ENCODE measurements around the gene KCNQ2. TPM values are rescaled to one million over a fixed set of nuclear protein-coding genes. Genes with fewer than 3 reads are reported as not detected.

The KCNQ2 gene
- total RNA-seq, 1 experiment from 2014 or later = 0.38 TPM

DNA sequence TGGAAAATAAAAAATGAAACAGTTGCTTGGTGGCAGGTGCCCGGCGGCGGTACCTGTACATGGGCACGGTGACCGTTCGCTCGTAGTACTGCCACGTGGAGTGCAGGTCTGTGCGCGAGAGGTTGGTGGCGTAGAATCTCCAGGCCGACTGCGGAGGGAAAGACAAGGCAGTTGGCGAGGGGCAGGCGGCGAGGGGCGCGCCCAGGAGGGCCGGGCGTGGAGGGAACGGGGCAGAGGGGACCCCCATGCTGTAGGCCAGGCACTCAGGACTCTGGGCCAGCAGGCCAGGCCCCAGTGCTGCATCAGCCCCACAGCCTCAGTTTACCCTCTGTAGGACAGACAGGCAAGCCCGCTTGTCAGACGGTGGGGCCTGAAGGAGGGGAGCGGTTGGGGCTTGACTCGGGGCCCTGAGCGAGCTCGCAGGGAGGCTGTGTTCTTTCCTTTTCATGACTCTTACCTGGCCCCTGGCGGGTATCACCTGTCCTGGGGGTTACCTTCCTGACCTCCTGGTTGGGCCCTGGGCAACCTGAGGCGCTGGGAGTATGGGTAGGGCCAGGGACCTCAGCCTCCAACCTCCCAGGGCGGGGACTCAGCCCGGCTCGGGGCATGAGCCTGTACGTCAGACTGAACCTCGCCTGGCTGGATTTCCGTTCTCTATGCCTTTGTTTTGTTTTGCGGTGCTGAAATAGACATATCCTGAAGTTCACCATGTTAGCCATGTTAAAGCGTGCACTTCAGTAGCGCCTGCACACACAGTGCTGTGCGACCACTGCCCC, 38.5 kb downstream of the KCNQ2 start:
- no peak overlapping the region for H3K4me3 Mint-ChIP-seq (ENCODE audit: low read depth, unreplicated experiment)
- DNase-seq = no peak
- no peak overlapping the region for H3K27ac Mint-ChIP-seq (ENCODE audit: unreplicated experiment)
- H3K9me3 Mint-ChIP-seq (ENCODE audit: low read depth, unreplicated experiment) = no peaks in the 10 kb centered on the region
- BruUV-seq (replicated peaks) = no TSS peak
- TF ChIP-seq, protein P1, sequence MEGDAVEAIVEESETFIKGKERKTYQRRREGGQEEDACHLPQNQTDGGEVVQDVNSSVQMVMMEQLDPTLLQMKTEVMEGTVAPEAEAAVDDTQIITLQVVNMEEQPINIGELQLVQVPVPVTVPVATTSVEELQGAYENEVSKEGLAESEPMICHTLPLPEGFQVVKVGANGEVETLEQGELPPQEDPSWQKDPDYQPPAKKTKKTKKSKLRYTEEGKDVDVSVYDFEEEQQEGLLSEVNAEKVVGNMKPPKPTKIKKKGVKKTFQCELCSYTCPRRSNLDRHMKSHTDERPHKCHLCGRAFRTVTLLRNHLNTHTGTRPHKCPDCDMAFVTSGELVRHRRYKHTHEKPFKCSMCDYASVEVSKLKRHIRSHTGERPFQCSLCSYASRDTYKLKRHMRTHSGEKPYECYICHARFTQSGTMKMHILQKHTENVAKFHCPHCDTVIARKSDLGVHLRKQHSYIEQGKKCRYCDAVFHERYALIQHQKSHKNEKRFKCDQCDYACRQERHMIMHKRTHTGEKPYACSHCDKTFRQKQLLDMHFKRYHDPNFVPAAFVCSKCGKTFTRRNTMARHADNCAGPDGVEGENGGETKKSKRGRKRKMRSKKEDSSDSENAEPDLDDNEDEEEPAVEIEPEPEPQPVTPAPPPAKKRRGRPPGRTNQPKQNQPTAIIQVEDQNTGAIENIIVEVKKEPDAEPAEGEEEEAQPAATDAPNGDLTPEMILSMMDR (IDR thresholded peaks at IDR 0.05; ENCODE audit: unreplicated experiment) = no peak
- peaks cover 6% of the 10 kb centered on the region for H3K4me1 Mint-ChIP-seq (ENCODE audit: low read depth, unreplicated experiment)
- intact Hi-C loops (cut with micrococcal nuclease; ENCODE audit: unreplicated experiment) = no loop called here
- CTCF ChIA-PET = no interaction called here
- H3K27me3 Mint-ChIP-seq (ENCODE audit: unreplicated experiment) = peaks cover 78% of the 10 kb centered on the region
- peaks cover 9% of the 10 kb centered on the region for H3K36me3 Mint-ChIP-seq (ENCODE audit: insufficient read depth, unreplicated experiment)

DNA sequence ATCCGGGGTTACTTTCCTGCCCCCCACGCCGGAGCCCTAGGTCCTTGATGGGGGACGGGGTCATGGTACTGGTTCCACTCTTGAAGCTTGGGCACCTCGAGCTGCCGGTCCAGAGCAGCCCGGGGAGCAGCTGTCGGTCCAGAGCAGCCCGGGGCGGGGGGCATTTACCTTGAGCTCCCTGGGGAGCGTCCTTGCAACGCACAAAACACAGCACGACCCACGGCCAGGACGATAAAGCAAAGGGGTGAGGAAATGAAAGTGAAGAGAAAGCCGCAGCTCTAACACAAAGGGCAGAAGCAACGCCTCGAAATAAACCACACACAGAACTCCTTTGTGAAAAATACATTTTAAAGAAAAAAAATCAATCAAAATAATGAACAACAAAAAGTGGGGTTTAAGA, 39.1 kb downstream of the KCNQ2 start:
- CTCF ChIA-PET = interaction anchor here (0.7 kb wide), 1 partner anchor 648 kb away, joined by 3 read pairs; no protein-coding TSS in a partner anchor
- intact Hi-C loops (cut with micrococcal nuclease; ENCODE audit: unreplicated experiment) = no loop called here
- peaks cover 9% of the 10 kb centered on the region for H3K36me3 Mint-ChIP-seq (ENCODE audit: insufficient read depth, unreplicated experiment)

DNA sequence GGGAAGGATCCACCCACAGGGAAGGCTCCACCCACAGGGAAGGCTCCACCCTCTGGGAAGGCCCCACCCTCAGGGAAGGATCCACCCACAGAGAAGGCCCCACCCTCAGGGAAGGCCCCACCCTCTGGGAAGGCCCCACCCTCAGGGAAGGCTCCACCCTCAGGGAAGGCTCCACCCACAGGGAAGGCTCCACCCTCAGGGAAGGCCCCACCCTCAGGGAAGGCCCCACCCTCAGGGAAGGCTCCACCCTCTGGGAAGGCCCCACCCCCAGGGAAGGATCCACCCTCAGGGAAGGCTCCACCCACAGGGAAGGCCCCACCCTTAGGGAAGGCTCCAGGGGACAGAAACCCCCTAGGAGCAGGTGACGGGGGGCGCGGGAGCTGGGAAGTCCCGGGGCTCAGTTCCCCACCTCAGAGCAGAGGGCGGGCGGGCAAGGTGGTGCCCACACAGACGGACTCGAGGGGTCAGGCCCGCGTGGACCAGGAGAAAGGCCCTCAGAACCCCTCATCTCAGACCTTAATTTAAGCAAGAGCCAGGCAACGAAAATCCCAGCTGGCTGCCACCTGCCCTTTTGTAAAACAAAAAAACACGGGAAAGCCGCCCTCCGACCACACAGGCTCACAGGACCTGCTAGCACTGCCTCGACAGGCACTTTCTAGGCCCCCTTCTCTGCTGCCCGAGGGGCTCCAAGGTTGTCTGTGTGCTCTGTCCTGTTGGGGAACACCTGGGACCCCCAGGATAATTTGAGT, 39.7 kb downstream of the KCNQ2 start:
- intact Hi-C loops (cut with micrococcal nuclease; ENCODE audit: unreplicated experiment) = no loop called here
- no peaks in the 10 kb centered on the region for H3K4me1 Mint-ChIP-seq (ENCODE audit: low read depth, unreplicated experiment)
- TF ChIP-seq, protein P1 (IDR thresholded peaks at IDR 0.05; ENCODE audit: unreplicated experiment) = no peak
- peaks cover 9% of the 10 kb centered on the region for H3K36me3 Mint-ChIP-seq (ENCODE audit: insufficient read depth, unreplicated experiment)
- no peak overlapping the region for H3K4me3 Mint-ChIP-seq (ENCODE audit: low read depth, unreplicated experiment)
- no peak for DNase-seq
- CTCF ChIA-PET = interaction anchor here (0.7 kb wide), 1 partner anchor 647 kb away, joined by 3 read pairs; no protein-coding TSS in a partner anchor
- H3K27ac Mint-ChIP-seq (ENCODE audit: unreplicated experiment) = no peak overlapping the region
- peaks cover 75% of the 10 kb centered on the region for H3K27me3 Mint-ChIP-seq (ENCODE audit: unreplicated experiment)
- no TSS peak for BruUV-seq (replicated peaks)
- H3K9me3 Mint-ChIP-seq (ENCODE audit: low read depth, unreplicated experiment) = no peaks in the 10 kb centered on the region

More for the DNA sequence above, 39.1 kb downstream of the KCNQ2 start:
- no peak overlapping the region for H3K4me3 Mint-ChIP-seq (ENCODE audit: low read depth, unreplicated experiment)
- no peaks in the 10 kb centered on the region for H3K4me1 Mint-ChIP-seq (ENCODE audit: low read depth, unreplicated experiment)
- peaks cover 75% of the 10 kb centered on the region for H3K27me3 Mint-ChIP-seq (ENCODE audit: unreplicated experiment)
- no peak overlapping the region for H3K27ac Mint-ChIP-seq (ENCODE audit: unreplicated experiment)
- no peaks in the 10 kb centered on the region for H3K9me3 Mint-ChIP-seq (ENCODE audit: low read depth, unreplicated experiment)
- BruUV-seq (replicated peaks) = no TSS peak
- TF ChIP-seq, protein P1 (IDR thresholded peaks at IDR 0.05; ENCODE audit: unreplicated experiment) = no peak
- no peak for DNase-seq

DNA sequence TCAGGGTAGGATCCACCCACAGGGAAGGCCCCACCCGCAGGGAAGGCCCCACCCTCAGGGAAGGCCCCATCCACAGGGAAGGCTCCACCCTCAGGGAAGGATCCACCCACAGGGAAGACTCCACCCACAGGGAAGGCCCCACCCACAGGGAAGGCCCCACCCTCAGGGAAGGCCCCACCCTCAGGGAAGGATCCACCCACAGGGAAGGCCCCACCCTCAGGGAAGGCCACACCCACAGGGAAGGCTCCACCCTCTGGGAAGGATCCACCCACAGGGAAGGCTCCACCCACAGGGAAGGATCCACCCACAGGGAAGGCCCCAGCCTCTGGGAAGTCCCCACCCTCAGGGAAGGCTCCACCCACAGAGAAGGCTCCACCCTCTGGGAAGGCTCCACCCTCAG, 40.5 kb downstream of the KCNQ2 start:
- Mint-ChIP-seq H3K36me3 (ENCODE audit: insufficient read depth, unreplicated experiment) (peaks cover 9% of the 10 kb centered on the region), H3K27ac (ENCODE audit: unreplicated experiment) (no peak overlapping the region), H3K27me3 (ENCODE audit: unreplicated experiment) (peaks cover 75% of the 10 kb centered on the region), H3K9me3 (ENCODE audit: low read depth, unreplicated experiment) (no peaks in the 10 kb centered on the region), H3K4me3 (ENCODE audit: low read depth, unreplicated experiment) (no peak overlapping the region), H3K4me1 (ENCODE audit: low read depth, unreplicated experiment) (no peaks in the 10 kb centered on the region)
- intact Hi-C loops (cut with micrococcal nuclease; ENCODE audit: unreplicated experiment) = no loop called here
- TF ChIP-seq, protein P1 (IDR thresholded peaks at IDR 0.05; ENCODE audit: unreplicated experiment) = no peak
- BruUV-seq (replicated peaks) = no TSS peak
- CTCF ChIA-PET = no interaction called here
- no peak for DNase-seq
